ENCODE data around the gene TUBB6.

The TUBB6 gene

GRCh38 chr18:12345491-12346239 is 37.6 kb downstream of the TUBB6 start:
- no peak for DNase-seq

GRCh38 chr18:12346240-12346565 is 38.2 kb downstream of the TUBB6 start:
- no peak for DNase-seq

DNA sequence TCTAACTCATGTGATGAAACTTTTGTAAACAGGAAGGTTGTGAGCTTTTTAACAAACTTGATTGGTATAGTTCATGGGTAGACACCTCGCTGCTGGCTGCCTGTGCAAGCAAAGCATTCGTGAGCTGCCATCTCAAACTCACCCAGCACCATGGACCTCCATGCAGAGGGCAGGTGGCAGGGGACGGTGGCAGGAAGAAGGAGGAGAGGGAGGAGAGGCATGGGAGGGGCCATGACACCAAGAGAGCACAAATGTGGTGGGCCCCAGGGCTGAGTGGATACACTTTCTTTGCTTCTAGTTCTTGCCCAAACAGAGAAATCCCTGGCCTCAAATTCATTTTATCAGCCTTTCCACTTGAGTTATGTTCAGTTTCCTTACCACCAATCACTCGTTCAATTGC is 39.9 kb downstream of the TUBB6 start:
- DNase-seq: no peak

GRCh38 chr18:12352188-12352587 is 44.1 kb downstream of the TUBB6 start:
- no peak for DNase-seq

- no peak for DNase-seq
These were observed 51.5 kb downstream of the TUBB6 start for GRCh38 chr18:12359515-12359927.

- DNase-seq: no peak
These were observed 53.8 kb downstream of the TUBB6 start for GRCh38 chr18:12361770-12362378.

DNA sequence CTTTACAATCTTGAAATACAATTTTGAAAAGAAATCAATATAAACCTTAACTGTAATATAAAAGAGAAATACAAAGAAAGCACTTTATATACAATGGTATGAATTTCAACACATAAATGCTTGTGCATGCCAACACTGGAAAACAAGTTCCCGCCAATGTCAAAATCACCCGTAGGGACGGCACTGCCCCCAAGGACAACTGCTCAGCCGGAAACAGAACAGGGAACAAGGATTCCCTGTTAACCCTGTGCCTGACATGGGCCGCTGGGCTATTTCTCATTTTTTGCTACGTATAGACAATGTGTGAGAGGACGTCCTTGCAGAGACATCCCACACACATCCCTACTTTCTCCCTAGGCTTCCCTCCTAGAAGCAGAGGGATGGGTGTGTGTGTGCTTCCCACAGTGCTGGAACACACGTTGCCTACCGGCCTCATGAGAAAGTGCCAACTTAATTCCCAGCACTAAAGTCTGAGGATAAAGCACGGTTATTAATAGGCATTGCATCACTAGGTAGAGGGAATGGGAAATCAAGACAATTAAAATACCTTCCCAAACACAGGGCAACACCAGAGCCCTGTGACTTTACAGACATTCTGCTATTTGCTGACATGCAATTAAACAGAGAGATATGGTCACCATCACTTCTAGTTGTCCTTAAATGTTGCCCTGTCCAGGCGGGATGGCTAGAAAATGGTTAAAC is 54.6 kb downstream of the TUBB6 start:
- no peak for DNase-seq

GRCh38 chr18:12366379-12366778 is 58.3 kb downstream of the TUBB6 start:
- DNase-seq: no peak

DNA sequence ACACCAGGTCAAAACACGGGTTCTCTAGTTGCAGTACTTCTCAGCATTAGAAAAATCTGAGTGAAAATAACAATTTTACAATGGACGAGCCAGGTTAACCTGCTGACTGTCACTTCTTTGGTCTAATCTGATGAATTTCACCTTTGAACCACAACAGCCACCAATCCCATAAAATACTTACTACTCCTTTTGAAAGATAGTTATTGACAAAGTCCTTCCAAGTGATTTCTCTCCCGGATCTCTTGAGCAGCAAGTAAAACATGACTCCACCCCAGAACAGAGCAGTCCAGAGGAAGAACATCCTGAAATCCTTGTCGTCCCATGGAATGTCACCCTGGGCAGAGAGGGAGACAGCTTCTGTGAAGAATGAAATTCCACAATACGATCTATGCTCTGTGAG is 58.7 kb downstream of the TUBB6 start:
- no peak for DNase-seq

GRCh38 chr18:12369211-12369610 is 61.2 kb downstream of the TUBB6 start:
- DNase-seq: no peak

DNA sequence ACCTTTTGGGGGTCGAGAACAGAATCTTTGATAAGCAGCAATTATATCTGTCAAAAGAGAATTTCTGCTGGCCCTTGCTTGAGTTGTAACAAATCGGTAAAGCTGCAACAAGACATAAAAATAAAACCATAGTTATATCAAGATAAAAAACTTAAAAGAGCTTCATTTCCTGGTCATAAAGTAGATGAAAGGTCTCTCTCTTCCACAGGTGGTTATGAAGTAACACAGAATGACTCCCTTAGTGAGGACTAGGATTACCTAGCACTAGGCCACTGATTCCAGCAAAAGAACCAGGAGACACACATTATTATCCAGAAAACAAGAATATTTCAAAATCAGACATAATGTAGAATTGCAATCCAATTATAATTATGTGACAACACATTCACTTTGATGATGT is 63.5 kb downstream of the TUBB6 start:
- DNase-seq: no peak

- DNase-seq: no peak
These were observed 64.4 kb downstream of the TUBB6 start for GRCh38 chr18:12372406-12372805.

DNA sequence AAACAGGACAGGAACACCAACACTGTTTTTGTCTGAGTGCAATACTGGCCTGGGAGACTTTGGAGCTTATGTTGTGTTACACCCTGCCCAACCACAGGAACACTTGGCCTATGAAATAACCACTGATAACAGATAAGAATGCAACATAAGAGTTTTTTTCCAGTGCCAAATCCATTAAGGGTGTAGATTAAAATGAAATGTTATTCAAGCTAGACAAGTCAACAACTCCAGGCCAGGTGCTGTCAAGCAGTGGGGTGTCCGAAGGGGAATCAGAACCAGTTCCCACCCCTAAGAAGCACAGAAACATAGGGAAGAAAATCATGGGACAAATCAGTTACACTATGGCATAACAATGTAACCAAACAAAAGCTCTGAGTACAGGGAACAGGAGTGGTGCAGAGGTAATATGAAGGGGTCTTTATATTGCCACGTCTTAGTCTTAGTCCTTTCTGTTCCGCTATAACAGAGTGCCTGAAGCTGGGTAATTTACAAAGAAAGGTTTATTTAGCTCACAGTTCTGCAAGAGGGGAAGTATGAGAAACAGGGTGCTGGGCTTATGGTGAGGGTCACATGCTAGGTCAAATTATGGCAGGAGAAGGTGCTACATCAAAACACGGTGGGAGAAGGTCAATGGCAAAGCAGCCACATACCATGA is 65.2 kb downstream of the TUBB6 start:
- no peak for DNase-seq

DNA sequence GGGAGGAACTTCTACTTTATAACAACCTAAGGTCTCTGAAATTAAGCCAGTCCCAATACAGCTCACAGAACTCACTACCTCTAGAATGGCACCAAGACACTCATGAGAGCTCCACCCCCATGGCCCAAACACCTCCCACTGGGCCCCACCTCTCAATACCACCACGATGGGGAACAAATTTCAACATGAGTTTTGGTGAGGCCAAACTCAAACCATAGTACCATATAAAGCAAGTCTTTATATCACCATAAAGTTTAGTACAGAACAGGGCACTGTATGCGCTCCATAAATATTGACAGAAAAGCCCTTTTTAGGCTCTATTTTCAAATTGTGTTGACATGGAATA is 65.7 kb downstream of the TUBB6 start:
- no peak for DNase-seq

DNA sequence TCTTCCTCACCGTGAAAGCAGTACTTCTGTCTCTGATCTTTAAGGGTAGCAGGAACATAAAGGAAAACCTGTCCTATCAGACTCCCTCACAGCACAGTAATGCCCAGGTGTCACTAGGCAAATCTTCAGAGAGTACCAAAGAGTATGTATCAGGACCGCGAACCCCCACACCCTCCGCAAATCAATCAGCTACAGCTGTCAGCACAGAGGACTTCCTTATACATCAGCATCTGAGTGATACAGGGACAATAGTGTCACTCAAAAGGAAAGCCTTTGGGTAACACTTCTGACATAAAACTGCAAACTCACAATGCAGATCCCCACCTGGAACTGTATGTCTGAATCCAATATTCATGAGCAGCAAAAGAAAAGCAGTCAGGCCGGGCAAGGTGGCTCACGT is 66.4 kb downstream of the TUBB6 start:
- DNase-seq: no peak

Measured in activated CD4-positive, alpha-beta T cell treated with anti-CD3 and anti-CD28 coated beads, Interleukin-2, amount 50 U/mL, for 4 hours (primary cell).